CD4-positive, alpha-beta T cell (primary cell): Measurements from ENCODE around the gene SLC25A47. TPM values are rescaled to one million over a fixed set of nuclear protein-coding genes. Genes with fewer than 3 reads are reported as not detected.

ENCODE experiments used
- ATAC-seq: fragments of 200-7000 bp; cut with Tn5 transposase; one replicate; pipeline ENCODE4 v1.10.0; 2022; ENCODE audit warnings: mild to moderate bottlenecking; ENCODE audit not compliant: poor library complexity
- CTCF ChIA-PET: fragments of 350-600 bp; sonication (Branson Sonifier 250); formaldehyde crosslinking; loops from one replicate; lab custom pipeline; 2021; ENCODE audit warnings: antibody characterized with exemption, inconsistent platforms; lab: Charles Lee
- POLR2A ChIA-PET: fragments of 350-600 bp; sonication (Branson Sonifier 250); formaldehyde crosslinking; loops from one replicate; lab custom pipeline; 2021; ENCODE audit warnings: antibody characterized with exemption, inconsistent platforms; lab: Charles Lee
- DNase-seq, 14 experiments: peaks; one replicate each; pipeline ENCODE4 v3.0.0-alpha.2; 2013 to 2020; ENCODE audit warnings: mixed read lengths in 2 of 14
- H3K27ac ChIP-seq, 2 donors: one replicate each; pipeline versions ENCODE4 v1.5.1 to v1.7.0; 2013; ENCODE audit warnings: low read length in 2 of 2, low read depth in 1 of 2, mild to moderate bottlenecking in 1 of 2
- H3K27me3 ChIP-seq, 2 experiments: 1 replicate in 1 of 2; 2 replicates in 1 of 2; pipeline versions ENCODE4 v1.6.1 to v1.7.0; 2013; ENCODE audit warnings: low read length in 2 of 2, control low read depth in 1 of 2, mild to moderate bottlenecking in 1 of 2, moderate library complexity in 1 of 2; ENCODE audit not compliant: insufficient read depth in 2 of 2, control insufficient read depth in 1 of 2
- H3K36me3 ChIP-seq: one replicate; pipeline ENCODE4 v1.6.1; 2013; ENCODE audit warnings: low read length, control low read depth; ENCODE audit not compliant: insufficient read depth
- H3K4me1 ChIP-seq: one replicate; pipeline ENCODE4 v1.6.1; 2013; ENCODE audit warnings: low read length, control low read depth; ENCODE audit not compliant: insufficient read depth
- H3K4me3 ChIP-seq: one replicate; pipeline ENCODE4 v1.5.1; 2013; ENCODE audit warnings: mild to moderate bottlenecking, low read length, moderate library complexity
- H3K9me3 ChIP-seq, 2 experiments: 1 replicate in 1 of 2; 2 replicates in 1 of 2; pipeline versions ENCODE4 v1.6.1 to v1.7.0; 2013; ENCODE audit warnings: low read length in 2 of 2, mild to moderate bottlenecking in 2 of 2, control low read depth in 1 of 2, moderate library complexity in 1 of 2; ENCODE audit not compliant: control insufficient read depth in 1 of 2, insufficient read depth in 1 of 2
- H3K27ac Mint-ChIP-seq: one replicate; pipeline ENCODE4 v1.8.0; 2020; ENCODE audit warnings: mixed read lengths
- H3K27me3 Mint-ChIP-seq: one replicate; pipeline ENCODE4 v1.8.0; 2021; ENCODE audit warnings: mixed read lengths
- H3K36me3 Mint-ChIP-seq: one replicate; pipeline ENCODE4 v1.8.0; 2021; ENCODE audit warnings: low read depth, mixed read lengths
- H3K4me1 Mint-ChIP-seq: one replicate; pipeline ENCODE4 v1.8.0; 2021; ENCODE audit warnings: low read depth, mixed read lengths
- H3K4me3 Mint-ChIP-seq: one replicate; pipeline ENCODE4 v1.8.0; 2020; ENCODE audit warnings: mild to moderate bottlenecking, mixed read lengths
- H3K9me3 Mint-ChIP-seq: one replicate; pipeline ENCODE4 v1.8.0; 2020; ENCODE audit warnings: mixed read lengths
- CTCF ChIP-seq: fragments of 200-600 bp; IDR thresholded peaks from one replicate; pipeline ENCODE4 v1.8.0; 2022; ENCODE audit warnings: antibody characterized with exemption, mild to moderate bottlenecking
- intact Hi-C, 2 experiments: fragments of 100-400 bp; cut with DNase I in 1 of 2; cut with micrococcal nuclease in 1 of 2; formaldehyde crosslinking; loops; one replicate each; pipeline versions ENCODE4 v1.15.1 to v1.9.0; 2023 to 2025; cut with DNase I, micrococcal nuclease
- total RNA-seq, 174 experiments: library from RNA in 2 of 174; stranded (reverse) in 2 of 174; gene quantifications; one replicate each; pipeline ENCODE4 v1.2.3 and lab custom pipeline; 2021 to 2026

Gene SLC25A47
- total RNA-seq, 2 experiments from 2014 or later = not detected

- no peak overlapping the region for H3K4me3 ChIP-seq
- H3K9me3 ChIP-seq = no peaks in the 10 kb centered on the region
- ATAC-seq = no peak
- H3K36me3 Mint-ChIP-seq = no peaks in the 10 kb centered on the region
- H3K27me3 ChIP-seq = no peaks in the 10 kb centered on the region
- peak in 2 of 14 experiments; percentile 52 to 60 for DNase-seq
- CTCF ChIA-PET = interaction anchor here (1.6 to 1.7 kb wide), 2 partner anchors 12 to 56 kb away, joined by 3 to 4 read pairs; no protein-coding TSS in a partner anchor
- intact Hi-C loops = no loop called here
- H3K36me3 ChIP-seq = peaks cover 4% of the 10 kb centered on the region
- no peak for TF ChIP-seq CTCF
- peaks cover 7% of the 10 kb centered on the region for H3K4me1 ChIP-seq
- no peaks in the 10 kb centered on the region for H3K4me1 Mint-ChIP-seq
- POLR2A ChIA-PET = no interaction called here
- H3K27me3 Mint-ChIP-seq = no peaks in the 10 kb centered on the region
- no peak overlapping the region for H3K4me3 Mint-ChIP-seq
- H3K27ac Mint-ChIP-seq = no peak overlapping the region
- no peak overlapping the region for H3K27ac ChIP-seq
- H3K9me3 Mint-ChIP-seq = no peaks in the 10 kb centered on the region
Observed at GRCh38 chr14:100297320-100298300, 25.5 kb upstream of the SLC25A47 start.

GRCh38 chr14:100298551-100299237 lies 24.4 kb upstream of the SLC25A47 start:
- Histone ChIP-seq H3K4me1 (peaks cover 7% of the 10 kb centered on the region), H3K27me3 (peaks cover 0 to 2% of the 10 kb centered on the region in 2 experiments), H3K9me3 (no peaks in the 10 kb centered on the region), H3K4me3 (no peak overlapping the region), H3K36me3 (no peaks in the 10 kb centered on the region), H3K27ac (no peak overlapping the region)
- ChIA-PET CTCF (interaction anchor here (1.6 to 1.7 kb wide), 2 partner anchors 13 to 57 kb away, joined by 3 to 4 read pairs; no protein-coding TSS in a partner anchor), POLR2A (no interaction called here)
- Mint-ChIP-seq H3K27me3 (no peaks in the 10 kb centered on the region), H3K4me1 (no peaks in the 10 kb centered on the region), H3K9me3 (no peaks in the 10 kb centered on the region), H3K36me3 (no peaks in the 10 kb centered on the region), H3K4me3 (no peak overlapping the region), H3K27ac (no peak overlapping the region)
- no peak for TF ChIP-seq CTCF
- DNase-seq (no peak), ATAC-seq (no peak)
- intact Hi-C loops = no loop called here

DNA sequence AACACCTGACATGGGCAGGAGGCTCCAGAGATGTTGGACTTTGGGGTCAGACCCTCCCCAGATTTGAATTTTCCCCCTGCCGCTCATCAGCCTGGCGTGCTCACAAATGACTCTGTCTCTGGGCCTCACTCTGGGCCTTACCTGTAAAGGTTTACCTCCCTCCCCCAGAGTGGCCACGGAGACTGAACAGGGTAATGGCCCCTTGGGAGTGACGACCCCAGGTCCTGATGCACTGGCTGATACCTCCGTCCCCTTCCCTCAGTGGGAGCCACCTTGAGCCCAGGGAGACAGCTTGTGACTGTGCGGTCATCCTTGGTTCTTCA lies 23.9 kb upstream of the SLC25A47 start:
- H3K9me3 Mint-ChIP-seq = no peaks in the 10 kb centered on the region
- POLR2A ChIA-PET = no interaction called here
- H3K27me3 Mint-ChIP-seq = no peaks in the 10 kb centered on the region
- peaks cover 10% of the 10 kb centered on the region for H3K4me1 ChIP-seq
- H3K9me3 ChIP-seq = no peaks in the 10 kb centered on the region
- H3K27ac ChIP-seq = no peak overlapping the region
- no peak overlapping the region for H3K4me3 ChIP-seq
- peaks cover 0 to 2% of the 10 kb centered on the region in 2 experiments for H3K27me3 ChIP-seq
- no peak overlapping the region for H3K27ac Mint-ChIP-seq
- no peaks in the 10 kb centered on the region for H3K36me3 Mint-ChIP-seq
- H3K4me1 Mint-ChIP-seq = no peaks in the 10 kb centered on the region
- TF ChIP-seq CTCF = no peak
- H3K4me3 Mint-ChIP-seq = no peak overlapping the region
- ATAC-seq (no peak), DNase-seq (no peak)
- no peaks in the 10 kb centered on the region for H3K36me3 ChIP-seq
- intact Hi-C loops = no loop called here
- CTCF ChIA-PET = no interaction called here
